RWPE1 (cell line): Measurements from ENCODE around the gene C6orf58.

ENCODE experiments used
- CTCF ChIA-PET: fragments of 350-600 bp; sonication (Branson Sonifier 250); formaldehyde crosslinking; extraction: SDS; loops from one replicate; lab custom pipeline; 2021; lab: Yijun Ruan, JAX
- POLR2A ChIA-PET: fragments of 400-600 bp; formaldehyde crosslinking; extraction: SDS; loops from one replicate; lab custom pipeline; 2020; ENCODE audit warnings: antibody characterized with exemption; ENCODE audit not compliant: low non-redundant PET; lab: Yijun Ruan, JAX
- DNase-seq: peaks from one replicate; pipeline ENCODE4 v3.0.0; 2012; ENCODE audit warnings: low spot score
- H3K27ac ChIP-seq: fragments of 450-650 bp; 2 replicates; pipeline ENCODE4 v1.5.1; 2017
- TF ChIP-seq, protein P1 (sequence below): fragments of 450-650 bp; conservative IDR thresholded peaks from 2 replicates; pipeline ENCODE4 v1.5.1; 2017; ENCODE audit warnings: low read depth, mild to moderate bottlenecking

Gene C6orf58

DNA sequence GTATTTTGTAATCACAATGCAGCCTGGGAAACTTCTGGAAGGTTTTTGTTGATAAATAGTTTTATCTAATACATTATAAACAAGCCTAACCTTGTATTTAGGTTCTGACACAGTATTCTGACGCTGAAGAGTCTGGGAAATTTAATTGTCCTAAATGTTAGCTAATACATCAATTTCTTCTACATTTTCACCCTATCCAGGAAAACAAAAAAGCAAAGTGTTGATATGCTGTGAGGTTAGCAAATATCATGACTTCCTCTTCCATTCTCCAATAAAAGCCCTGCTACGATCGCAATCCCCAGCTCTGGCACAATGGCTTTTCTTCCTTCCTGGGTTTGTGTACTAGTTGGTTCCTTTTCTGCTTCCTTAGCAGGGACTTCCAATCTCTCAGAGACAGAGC lies at the start of gene C6orf58:
C6orf58 (plus strand) TSS at position 301 of the 400 bp plus-strand sequence; CDS start at position 313, 12 bp downstream.
- POLR2A ChIA-PET, result no interaction called here
- no peak for DNase-seq
- no peak within 1 kb of the TSS for H3K27ac ChIP-seq
- CTCF ChIA-PET, result no interaction called here
- TF ChIP-seq, protein P1, sequence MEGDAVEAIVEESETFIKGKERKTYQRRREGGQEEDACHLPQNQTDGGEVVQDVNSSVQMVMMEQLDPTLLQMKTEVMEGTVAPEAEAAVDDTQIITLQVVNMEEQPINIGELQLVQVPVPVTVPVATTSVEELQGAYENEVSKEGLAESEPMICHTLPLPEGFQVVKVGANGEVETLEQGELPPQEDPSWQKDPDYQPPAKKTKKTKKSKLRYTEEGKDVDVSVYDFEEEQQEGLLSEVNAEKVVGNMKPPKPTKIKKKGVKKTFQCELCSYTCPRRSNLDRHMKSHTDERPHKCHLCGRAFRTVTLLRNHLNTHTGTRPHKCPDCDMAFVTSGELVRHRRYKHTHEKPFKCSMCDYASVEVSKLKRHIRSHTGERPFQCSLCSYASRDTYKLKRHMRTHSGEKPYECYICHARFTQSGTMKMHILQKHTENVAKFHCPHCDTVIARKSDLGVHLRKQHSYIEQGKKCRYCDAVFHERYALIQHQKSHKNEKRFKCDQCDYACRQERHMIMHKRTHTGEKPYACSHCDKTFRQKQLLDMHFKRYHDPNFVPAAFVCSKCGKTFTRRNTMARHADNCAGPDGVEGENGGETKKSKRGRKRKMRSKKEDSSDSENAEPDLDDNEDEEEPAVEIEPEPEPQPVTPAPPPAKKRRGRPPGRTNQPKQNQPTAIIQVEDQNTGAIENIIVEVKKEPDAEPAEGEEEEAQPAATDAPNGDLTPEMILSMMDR, result no peak

DNA sequence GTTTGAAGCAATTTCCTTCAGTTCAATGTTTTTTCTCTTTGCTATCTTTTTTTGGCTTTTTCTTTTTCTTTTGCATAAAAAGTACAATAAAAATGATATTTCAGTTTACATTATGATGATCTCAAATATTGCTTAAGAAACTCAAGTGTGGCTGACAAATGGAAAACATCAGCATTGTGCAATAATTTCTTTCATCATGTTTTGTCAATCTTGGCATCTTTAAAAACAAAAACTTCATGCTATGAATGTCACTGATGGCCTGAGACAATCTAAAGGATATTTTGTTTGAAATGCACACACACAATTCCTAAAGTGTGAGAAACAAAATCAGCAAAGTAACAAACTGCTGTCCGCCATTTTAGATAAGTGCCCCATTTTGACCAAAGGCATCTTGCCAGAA lies 44.0 kb upstream of the C6orf58 start:
- no peak for DNase-seq
- no peak overlapping the region for H3K27ac ChIP-seq
- ChIA-PET POLR2A (no interaction called here), CTCF (no interaction called here)
- TF ChIP-seq, protein P1, result no peak

DNA sequence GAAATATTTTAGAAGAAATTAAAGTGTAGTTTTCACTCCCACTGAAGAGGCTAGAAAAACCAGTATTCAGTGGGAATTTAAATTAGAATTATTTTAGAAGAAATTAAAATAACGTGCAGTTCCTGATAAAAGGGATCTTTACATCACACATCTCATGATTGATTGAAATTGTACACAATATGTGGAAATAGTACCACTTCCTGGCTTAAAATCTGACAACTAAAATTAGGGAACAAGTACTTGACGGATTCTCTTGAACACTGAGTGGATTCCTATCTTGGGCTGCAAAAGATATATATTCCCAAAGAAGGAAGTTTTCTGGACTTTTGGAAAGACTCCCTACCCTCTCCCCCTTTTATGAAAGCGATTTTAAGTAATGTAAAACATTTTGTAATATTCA lies 43.2 kb upstream of the C6orf58 start:
- ChIA-PET POLR2A (no interaction called here), CTCF (no interaction called here)
- TF ChIP-seq, protein P1, result no peak
- no peak overlapping the region for H3K27ac ChIP-seq
- DNase-seq, result no peak

DNA sequence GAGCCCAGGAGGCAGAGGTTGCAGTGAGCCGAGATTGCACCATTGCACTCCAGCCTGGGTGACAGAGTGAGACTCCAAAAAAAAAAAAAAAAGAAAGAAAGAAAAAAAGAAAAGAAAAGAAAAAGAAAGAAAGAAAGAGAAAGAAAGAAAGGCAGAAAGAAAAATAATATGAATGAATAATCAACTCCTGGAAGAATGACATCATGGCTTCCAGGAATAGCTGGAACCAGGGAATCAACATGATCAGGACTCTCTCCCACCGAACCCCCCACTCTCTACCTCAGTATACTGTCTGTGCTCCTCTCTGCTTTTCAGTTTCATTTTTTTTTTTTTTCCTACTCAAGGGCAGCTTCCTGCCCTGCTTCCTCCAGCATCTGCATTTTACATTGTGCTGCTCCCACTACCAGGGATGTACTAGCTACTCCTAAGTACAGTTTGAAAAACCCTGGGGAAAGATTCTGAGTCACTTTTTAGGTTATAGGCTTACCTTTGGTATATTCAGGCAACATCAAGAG lies 38.2 kb upstream of the C6orf58 start:
- H3K27ac ChIP-seq, result no peak overlapping the region
- ChIA-PET POLR2A (no interaction called here), CTCF (interaction anchor here (0.5 to 2.0 kb wide), 7 partner anchors 22 to 1668 kb away, joined by 3 to 6 read pairs (median 4); no protein-coding TSS in a partner anchor)
- TF ChIP-seq, protein P1, result no peak
- DNase-seq, result no peak

DNA sequence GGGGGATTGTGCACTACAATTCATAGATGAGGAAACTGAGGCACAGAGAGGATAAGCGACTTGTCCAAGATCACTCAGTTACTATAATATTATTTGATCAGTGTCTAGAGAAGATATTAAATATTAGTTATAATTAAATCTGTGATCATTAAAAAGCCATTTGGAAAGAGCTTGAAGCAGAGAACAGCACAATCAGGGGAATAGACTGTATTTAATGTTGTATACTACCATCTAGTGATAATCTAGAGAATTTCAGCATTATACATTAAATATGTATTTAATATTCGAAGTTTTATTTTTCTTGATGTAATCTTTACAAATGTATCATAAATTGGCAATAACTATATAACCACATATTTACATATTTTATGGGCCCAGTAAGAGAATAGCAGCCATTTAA lies 37.7 kb upstream of the C6orf58 start:
- TF ChIP-seq, protein P1, result peak; percentile 46; the same call in 1 of the 2 replicates
- no peak for DNase-seq
- H3K27ac ChIP-seq, result no peak overlapping the region
- CTCF ChIA-PET, result interaction anchor here (0.6 to 2.0 kb wide), 4 partner anchors 73 to 238 kb away, joined by 3 to 6 read pairs (median 4); no protein-coding TSS in a partner anchor
- POLR2A ChIA-PET, result no interaction called here

DNA sequence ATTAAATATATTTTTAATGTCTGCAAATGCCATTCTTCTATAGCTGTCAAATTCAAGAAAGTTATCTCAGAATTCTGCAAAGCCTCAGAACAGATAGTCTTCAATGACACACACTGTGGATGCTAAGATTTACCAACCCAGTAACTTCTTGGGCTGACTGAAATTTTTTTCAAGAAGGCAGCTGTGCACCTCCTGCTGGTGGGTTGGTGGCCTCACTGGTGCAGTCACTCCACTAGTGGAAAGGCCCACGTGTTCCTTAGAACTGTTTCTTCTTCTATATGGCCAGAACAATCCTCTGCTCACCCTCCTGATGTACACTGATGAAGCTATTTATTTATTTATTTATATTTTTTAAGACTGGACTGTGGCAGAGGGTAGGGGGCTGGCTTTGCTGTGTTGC lies 29.8 kb upstream of the C6orf58 start:
- no peak overlapping the region for H3K27ac ChIP-seq
- TF ChIP-seq, protein P1, result no peak
- POLR2A ChIA-PET, result no interaction called here
- CTCF ChIA-PET, result interaction anchor here (0.6 to 1.1 kb wide), 3 partner anchors 31 to 1629 kb away, joined by 3 to 4 read pairs (median 3); no protein-coding TSS in a partner anchor
- DNase-seq, result no peak
